H9 (cell line): ENCODE data around the gene FNDC3B. TPM values are rescaled to one million over a fixed set of nuclear protein-coding genes. Genes with fewer than 3 reads are reported as not detected.

Source experiments
- DNase-seq: peaks from one replicate; pipeline ENCODE4 v3.0.0-alpha.2; 2017
- H2AFZ ChIP-seq: one replicate; pipeline ENCODE4 v1.6.1; 2013; ENCODE audit warnings: mild to moderate bottlenecking, low read length, control low read depth, moderate library complexity
- H2AK5ac ChIP-seq: 2 replicates; pipeline ENCODE4 v1.6.1; 2013; ENCODE audit warnings: low read length, control low read depth, mixed read lengths; ENCODE audit not compliant: insufficient read length
- H2BK120ac ChIP-seq: one replicate; pipeline ENCODE4 v1.6.1; 2013; ENCODE audit warnings: low read depth, mild to moderate bottlenecking, low read length, control low read depth, inconsistent platforms; ENCODE audit not compliant: poor library complexity, severe bottlenecking
- H2BK12ac ChIP-seq: 2 replicates; pipeline ENCODE4 v1.6.1; 2013; ENCODE audit warnings: low read length, control low read depth, mixed read lengths, low read depth; ENCODE audit not compliant: insufficient read length
- H2BK15ac ChIP-seq: 2 replicates; pipeline ENCODE4 v1.6.1; 2013; ENCODE audit warnings: low read depth, low read length, control low read depth
- H2BK20ac ChIP-seq: one replicate; pipeline ENCODE4 v1.6.1; 2013; ENCODE audit warnings: low read depth, mild to moderate bottlenecking, low read length, control low read depth, inconsistent platforms; ENCODE audit not compliant: poor library complexity, severe bottlenecking
- H2BK5ac ChIP-seq: 2 replicates; pipeline ENCODE4 v1.6.1; 2013; ENCODE audit warnings: low read length, control low read depth, mixed read lengths; ENCODE audit not compliant: insufficient read length
- H3K14ac ChIP-seq: 2 replicates; pipeline ENCODE4 v1.6.1; 2013; ENCODE audit warnings: low read length, control low read depth; ENCODE audit not compliant: insufficient read depth
- H3K18ac ChIP-seq: 2 replicates; pipeline ENCODE4 v1.6.1; 2013; ENCODE audit warnings: low read depth, mild to moderate bottlenecking, mixed read lengths, low read length, control low read depth; ENCODE audit not compliant: insufficient read length
- H3K23ac ChIP-seq: 2 replicates; pipeline ENCODE4 v1.6.1; 2013; ENCODE audit warnings: low read length, control low read depth, mixed read lengths, low read depth; ENCODE audit not compliant: insufficient read length
- H3K23me2 ChIP-seq: 2 replicates; pipeline ENCODE4 v1.6.1; 2013; ENCODE audit warnings: low read depth, mild to moderate bottlenecking, mixed read lengths, low read length, control low read depth; ENCODE audit not compliant: insufficient read length, poor library complexity, severe bottlenecking
- H3K27ac ChIP-seq: 2 replicates; pipeline ENCODE4 v1.5.1; 2013; ENCODE audit warnings: low read length, control low read depth, mixed read lengths, low read depth; ENCODE audit not compliant: insufficient read length
- H3K27me3 ChIP-seq: 2 replicates; pipeline ENCODE4 v1.6.1; 2013; ENCODE audit warnings: low read length, control low read depth, inconsistent platforms; ENCODE audit not compliant: insufficient read depth
- H3K4ac ChIP-seq: 2 replicates; pipeline ENCODE4 v1.6.1; 2013; ENCODE audit warnings: low read depth, mild to moderate bottlenecking, control low read depth, inconsistent platforms, low read length, moderate library complexity
- H3K4me1 ChIP-seq: 2 replicates; pipeline ENCODE4 v1.6.1; 2013; ENCODE audit warnings: low read length, control low read depth, inconsistent platforms; ENCODE audit not compliant: insufficient read depth
- H3K4me2 ChIP-seq: 2 replicates; pipeline ENCODE4 v1.6.1; 2013; ENCODE audit warnings: low read length, control low read depth, mixed read lengths; ENCODE audit not compliant: insufficient read length, insufficient read depth
- H3K56ac ChIP-seq: 2 replicates; pipeline ENCODE4 v1.6.1; 2013; ENCODE audit warnings: low read depth, mild to moderate bottlenecking, mixed read lengths, low read length, control low read depth; ENCODE audit not compliant: insufficient read length
- H3K79me1 ChIP-seq: 2 replicates; pipeline ENCODE4 v1.6.1; 2013; ENCODE audit warnings: low read depth, mild to moderate bottlenecking, moderate library complexity, low read length, control low read depth, inconsistent platforms; ENCODE audit not compliant: insufficient read depth, poor library complexity, severe bottlenecking
- H3K79me2 ChIP-seq: 2 replicates; pipeline ENCODE4 v1.6.1; 2013; ENCODE audit warnings: low read length, control low read depth, inconsistent platforms; ENCODE audit not compliant: insufficient read depth
- H3K9ac ChIP-seq: 2 replicates; pipeline ENCODE4 v1.6.1; 2013; ENCODE audit warnings: low read length, control low read depth, mixed read lengths; ENCODE audit not compliant: insufficient read length; ENCODE audit errors: extremely low read depth
- H3K9me3 ChIP-seq: one replicate; pipeline ENCODE4 v1.6.1; 2013; ENCODE audit warnings: low read depth, low read length, inconsistent platforms; ENCODE audit not compliant: control insufficient read depth
- H3T11ph ChIP-seq: one replicate; pipeline ENCODE4 v1.6.1; 2013; ENCODE audit warnings: mild to moderate bottlenecking, low read length, control low read depth, inconsistent platforms
- H4K20me1 ChIP-seq: one replicate; pipeline ENCODE4 v1.6.1; 2013; ENCODE audit not compliant: control insufficient read depth, insufficient read length, insufficient read depth
- H4K5ac ChIP-seq: 2 replicates; pipeline ENCODE4 v1.6.1; 2013; ENCODE audit warnings: low read depth, mild to moderate bottlenecking, mixed read lengths, low read length, control low read depth; ENCODE audit not compliant: insufficient read length
- H4K8ac ChIP-seq: replicated peaks from 2 replicates; pipeline ENCODE4 v1.6.1; 2013; ENCODE audit warnings: low read length, control low read depth, mixed read lengths, low read depth; ENCODE audit not compliant: insufficient read length
- H4K91ac ChIP-seq: 2 replicates; pipeline ENCODE4 v1.6.1; 2013; ENCODE audit warnings: low read depth, mild to moderate bottlenecking, moderate library complexity, mixed read lengths, low read length, control low read depth; ENCODE audit not compliant: insufficient read length
- H3K27ac Mint-ChIP-seq, 3 experiments: 2 replicates in 2 of 3; 3 replicates in 1 of 3; pipeline ENCODE4 v1.8.0; 2020 to 2021; ENCODE audit warnings: mixed read lengths in 3 of 3, mild to moderate bottlenecking in 1 of 3, moderate library complexity in 1 of 3
- H3K27me3 Mint-ChIP-seq: 2 replicates; pipeline ENCODE4 v1.8.0; 2021; ENCODE audit warnings: low read depth, mild to moderate bottlenecking, moderate library complexity, mixed read lengths
- H3K36me3 Mint-ChIP-seq, 3 experiments: 2 replicates in 2 of 3; 3 replicates in 1 of 3; pipeline ENCODE4 v1.8.0; 2020 to 2021; ENCODE audit warnings: low read depth in 3 of 3, mixed read lengths in 3 of 3; ENCODE audit not compliant: insufficient read depth in 1 of 3
- H3K4me1 Mint-ChIP-seq, 2 experiments: 2 replicates each; pipeline ENCODE4 v1.8.0; 2020; ENCODE audit warnings: mixed read lengths in 2 of 2
- H3K4me3 Mint-ChIP-seq, 2 experiments: 2 replicates in 1 of 2; 3 replicates in 1 of 2; pipeline ENCODE4 v1.8.0; 2020 to 2021; ENCODE audit warnings: mild to moderate bottlenecking in 2 of 2, mixed read lengths in 2 of 2, moderate library complexity in 1 of 2
- H3K9me3 Mint-ChIP-seq, 2 experiments: 2 replicates in 1 of 2; 3 replicates in 1 of 2; pipeline ENCODE4 v1.8.0; 2020; ENCODE audit warnings: mild to moderate bottlenecking in 2 of 2, mixed read lengths in 2 of 2, moderate library complexity in 1 of 2
- CTCF ChIP-seq: fragments of 200-600 bp; sonication (generic); conservative IDR thresholded peaks from 3 replicates; pipeline ENCODE4 v1.8.0; 2021; ENCODE audit warnings: antibody characterized with exemption, mild to moderate bottlenecking
- WGBS: extraction: QIAGEN DNeasy Blood & Tissue Kit; methylation state at CpG from one replicate; pipeline ENCODE4 v1.1.7; 2013; ENCODE audit warnings: missing lambda C conversion rate, low lambda C conversion rate, mixed read lengths; ENCODE audit not compliant: insufficient read length; ENCODE audit errors: extremely low coverage; 5-methylcytosine and 5-hydroxymethylcytosine counted together
- total RNA-seq: library from RNA; stranded (reverse); gene quantifications from 2 replicates; pipeline ENCODE4 v1.2.1, GENCODE V29; 2021

FNDC3B gene
- total RNA-seq, 1 experiment from 2014 or later: 43.8 TPM

GRCh38 chr3:172296248-172296974, 257.0 kb downstream of the FNDC3B start:
- Histone ChIP-seq H3K9ac (no peak overlapping the region), H3K18ac (no peak overlapping the region), H4K8ac (no peak overlapping the region), H3K9me3 (no peaks in the 10 kb centered on the region), H2BK20ac (no peak overlapping the region), H3K79me2 (no peaks in the 10 kb centered on the region), H3K4ac (no peak overlapping the region), H2BK15ac (no peak overlapping the region), H3T11ph (no peak overlapping the region), H4K20me1 (no peaks in the 10 kb centered on the region), H3K4me1 (peaks cover 3% of the 10 kb centered on the region), H2BK5ac (no peak overlapping the region), H2BK120ac (no peak overlapping the region), H3K14ac (no peak overlapping the region), H4K5ac (no peak overlapping the region), H3K4me2 (no peak overlapping the region), H4K91ac (no peak overlapping the region), H2AFZ (no peak overlapping the region), H2AK5ac (no peak overlapping the region), H3K56ac (no peak overlapping the region), H3K27me3 (no peaks in the 10 kb centered on the region), H3K27ac (no peak overlapping the region), H3K79me1 (peaks cover 3% of the 10 kb centered on the region), H3K23me2 (no peaks in the 10 kb centered on the region), H2BK12ac (no peak overlapping the region), H3K23ac (no peak overlapping the region)
- Mint-ChIP-seq H3K4me1 (peaks cover 8 to 16% of the 10 kb centered on the region in 2 experiments), H3K36me3 (peaks cover 27 to 38% (median 37%) of the 10 kb centered on the region in 3 experiments; a peak in 6 of 7 replicates), H3K27ac (peak overlapping the region; percentile 0 to 32 (median 15); a peak in 5 of 7 replicates), H3K27me3 (no peaks in the 10 kb centered on the region), H3K9me3 (no peaks in the 10 kb centered on the region), H3K4me3 (no peak overlapping the region)
- no peak for DNase-seq
- no CpG with 5 or more reads among the region's 9 CpGs for WGBS
- TF ChIP-seq CTCF: no peak
